HFFc6 (cell line): Measurements from ENCODE around the gene ABCA4. TPM values are rescaled to one million over a fixed set of nuclear protein-coding genes. Genes with fewer than 3 reads are reported as not detected.

Experiments used
- DNase-seq: peaks from one replicate; pipeline ENCODE4 v3.0.0-alpha.2; 2018
- H3K27ac Mint-ChIP-seq: 2 replicates; pipeline ENCODE4 v1.8.0; 2020; ENCODE audit warnings: mild to moderate bottlenecking, mixed read lengths
- H3K27me3 Mint-ChIP-seq: 2 replicates; pipeline ENCODE4 v1.8.0; 2021; ENCODE audit warnings: mild to moderate bottlenecking, moderate library complexity, mixed read lengths; ENCODE audit not compliant: insufficient read depth
- H3K36me3 Mint-ChIP-seq: 2 replicates; pipeline ENCODE4 v1.8.0; 2021; ENCODE audit warnings: low read depth, mixed read lengths
- H3K4me1 Mint-ChIP-seq: 2 replicates; pipeline ENCODE4 v1.8.0; 2020; ENCODE audit warnings: low read depth, mixed read lengths
- H3K4me3 Mint-ChIP-seq: 2 replicates; pipeline ENCODE4 v1.8.0; 2020; ENCODE audit warnings: mild to moderate bottlenecking, moderate library complexity, mixed read lengths
- H3K9me3 Mint-ChIP-seq: 2 replicates; pipeline ENCODE4 v1.8.0; 2020; ENCODE audit warnings: mild to moderate bottlenecking, mixed read lengths
- CTCF ChIP-seq: fragments of 200-600 bp; sonication (generic); IDR thresholded peaks from 2 replicates; pipeline ENCODE4 v1.5.0; 2021; ENCODE audit warnings: antibody characterized with exemption, mild to moderate bottlenecking
- total RNA-seq, 6 experiments: library from RNA; stranded (reverse); fragmentation: NEBNext Ultra II Directional; extraction: Animal tissue kit (Norgen Biotek cat#: 25700); gene quantifications; 2 replicates in 1 of 6; 3 replicates in 5 of 6; pipeline ENCODE4 v1.2.3, GENCODE V29; 2021

The ABCA4 gene
- total RNA-seq, 6 experiments from 2014 or later, result 0.03 to 0.09 (median 0.05) TPM; not detected in 3

GRCh38 chr1:94118471-94118870, 2.5 kb downstream of the ABCA4 start:
- Mint-ChIP-seq H3K27ac (peak overlapping the region; percentile 33; the same call in 1 of the 2 replicates), H3K36me3 (no peaks in the 10 kb centered on the region), H3K4me1 (peaks cover 29% of the 10 kb centered on the region), H3K9me3 (no peaks in the 10 kb centered on the region), H3K4me3 (no peak overlapping the region), H3K27me3 (peaks cover 27% of the 10 kb centered on the region)
- DNase-seq, result no peak
- TF ChIP-seq CTCF, result no peak

GRCh38 chr1:94118013-94118412, 2.9 kb downstream of the ABCA4 start:
- TF ChIP-seq CTCF, result no peak
- peaks cover 27% of the 10 kb centered on the region for H3K27me3 Mint-ChIP-seq
- peak overlapping the region; percentile 33 for H3K27ac Mint-ChIP-seq
- DNase-seq, result peak; percentile 41
- no peaks in the 10 kb centered on the region for H3K36me3 Mint-ChIP-seq
- peaks cover 29% of the 10 kb centered on the region for H3K4me1 Mint-ChIP-seq
- H3K4me3 Mint-ChIP-seq, result no peak overlapping the region
- H3K9me3 Mint-ChIP-seq, result no peaks in the 10 kb centered on the region

GRCh38 chr1:94117259-94117851, 3.6 kb downstream of the ABCA4 start:
- DNase-seq, result no peak
- peak overlapping the region; percentile 23; the same call in 1 of the 2 replicates for H3K4me3 Mint-ChIP-seq

GRCh38 chr1:94115900-94116436, 5.0 kb downstream of the ABCA4 start:
- no peaks in the 10 kb centered on the region for H3K36me3 Mint-ChIP-seq
- H3K4me1 Mint-ChIP-seq, result peaks cover 35% of the 10 kb centered on the region
- TF ChIP-seq CTCF, result no peak
- peaks cover 30% of the 10 kb centered on the region for H3K27me3 Mint-ChIP-seq
- no peaks in the 10 kb centered on the region for H3K9me3 Mint-ChIP-seq
- H3K27ac Mint-ChIP-seq, result no peak overlapping the region
- H3K4me3 Mint-ChIP-seq, result no peak overlapping the region
- DNase-seq, result peak; percentile 18

More at GRCh38 chr1:94117259-94117851, 3.6 kb downstream of the ABCA4 start:
- H3K27ac Mint-ChIP-seq, result no peak overlapping the region
- H3K4me1 Mint-ChIP-seq, result peaks cover 29% of the 10 kb centered on the region
- H3K9me3 Mint-ChIP-seq, result no peaks in the 10 kb centered on the region
- TF ChIP-seq CTCF, result no peak
- H3K36me3 Mint-ChIP-seq, result no peaks in the 10 kb centered on the region
- H3K27me3 Mint-ChIP-seq, result peaks cover 26% of the 10 kb centered on the region

- Mint-ChIP-seq H3K36me3 (no peaks in the 10 kb centered on the region), H3K27ac (no peak overlapping the region), H3K9me3 (no peaks in the 10 kb centered on the region), H3K4me3 (no peak overlapping the region), H3K27me3 (peaks cover 30% of the 10 kb centered on the region), H3K4me1 (peaks cover 35% of the 10 kb centered on the region)
- DNase-seq, result no peak
- TF ChIP-seq CTCF, result no peak
These were observed 5.6 kb downstream of the ABCA4 start for GRCh38 chr1:94115254-94115899.
